SK-N-MC (cell line): ENCODE measurements around the gene SH3RF1.

Experiments
- DNase-seq: peaks from one replicate; pipeline ENCODE4 v3.0.0-alpha.2; 2011; ENCODE audit warnings: low read depth, low spot score
- H3K27ac ChIP-seq: fragments of 200-600 bp; sonication (generic); 2 replicates; pipeline ENCODE4 v1.5.1; 2016; ENCODE audit warnings: mixed run types
- H3K36me3 ChIP-seq: fragments of 200-600 bp; sonication (generic); 2 replicates; pipeline ENCODE4 v1.6.1; 2017; ENCODE audit warnings: antibody characterized with exemption, low read length, mixed read lengths; ENCODE audit not compliant: insufficient read depth
- H3K4me3 ChIP-seq: fragments of 200-600 bp; sonication (generic); 2 replicates; pipeline ENCODE4 v1.5.1; 2016
- H3K9ac ChIP-seq: fragments of 200-600 bp; sonication (generic); 2 replicates; pipeline ENCODE4 v1.8.0; 2017; ENCODE audit warnings: mixed run types, mixed read lengths; ENCODE audit not compliant: insufficient read length
- H3K9me3 ChIP-seq: fragments of 200-600 bp; sonication (generic); 2 replicates; pipeline ENCODE4 v1.6.1; 2017; ENCODE audit warnings: low read depth, mild to moderate bottlenecking, antibody characterized with exemption, low read length, moderate library complexity, mixed read lengths
- EZH2 ChIP-seq: fragments of 200-600 bp; sonication (generic); IDR thresholded peaks from one replicate; pipeline ENCODE4 v1.6.1; 2017; ENCODE audit warnings: antibody characterized with exemption
- FOXP2 ChIP-seq: optimal IDR thresholded peaks from 2 replicates; pipeline ENCODE3; 2011; ENCODE audit warnings: mild to moderate bottlenecking, moderate library complexity; ENCODE audit not compliant: insufficient read depth; ENCODE audit errors: extremely low read length, control extremely low read depth
- POLR2AphosphoS5 ChIP-seq: IDR thresholded peaks from 2 replicates; pipeline ENCODE4 v1.6.1; 2012; ENCODE audit warnings: mild to moderate bottlenecking, low read depth, low read length, borderline replicate concordance

SH3RF1 gene

DNA sequence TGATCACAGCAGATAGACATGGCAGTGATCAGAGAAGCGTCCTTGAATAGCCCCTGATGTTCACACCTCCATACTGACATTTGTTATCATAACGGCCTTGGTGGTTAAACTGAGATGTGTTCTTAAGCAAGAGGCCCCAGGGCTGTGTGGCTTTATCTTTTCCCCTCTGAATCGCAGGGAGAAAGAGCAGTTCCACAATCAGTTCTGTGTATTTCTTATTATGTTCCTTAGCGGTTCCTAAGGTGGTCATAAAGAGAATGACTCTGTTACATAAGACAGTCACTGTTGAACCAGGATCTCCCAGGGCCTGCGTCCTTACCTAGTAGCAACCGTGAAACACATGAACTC lies 207.9 kb downstream of the SH3RF1 start:
- no peak for DNase-seq
- Histone ChIP-seq H3K9me3 (no peaks in the 10 kb centered on the region), H3K27ac (no peak overlapping the region), H3K9ac (no peak overlapping the region), H3K36me3 (no peaks in the 10 kb centered on the region), H3K4me3 (no peak overlapping the region)
- no peak for TF ChIP-seq FOXP2
- no peak for TF ChIP-seq POLR2AphosphoS5
- TF ChIP-seq EZH2, result no peak

DNA sequence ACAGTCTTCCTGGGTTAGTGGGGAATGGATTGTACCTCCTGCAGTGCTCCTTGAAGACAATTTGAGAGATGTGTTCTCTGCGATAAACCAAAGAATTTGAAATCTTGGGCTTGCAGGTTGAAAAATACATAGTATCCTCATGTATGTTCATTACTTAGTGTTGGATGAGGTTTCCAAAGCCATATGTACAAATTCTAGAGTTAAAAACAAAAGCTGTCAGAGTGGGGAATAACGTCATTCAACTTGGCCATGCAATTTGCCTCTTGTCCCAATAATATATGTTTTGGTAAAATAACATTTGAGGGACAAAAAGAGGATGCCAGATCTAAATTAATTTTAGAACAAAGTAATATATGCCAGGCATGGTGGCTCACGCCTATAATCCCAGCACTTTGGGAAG lies 209.4 kb downstream of the SH3RF1 start:
- H3K27ac ChIP-seq, result no peak overlapping the region
- DNase-seq, result no peak

DNA sequence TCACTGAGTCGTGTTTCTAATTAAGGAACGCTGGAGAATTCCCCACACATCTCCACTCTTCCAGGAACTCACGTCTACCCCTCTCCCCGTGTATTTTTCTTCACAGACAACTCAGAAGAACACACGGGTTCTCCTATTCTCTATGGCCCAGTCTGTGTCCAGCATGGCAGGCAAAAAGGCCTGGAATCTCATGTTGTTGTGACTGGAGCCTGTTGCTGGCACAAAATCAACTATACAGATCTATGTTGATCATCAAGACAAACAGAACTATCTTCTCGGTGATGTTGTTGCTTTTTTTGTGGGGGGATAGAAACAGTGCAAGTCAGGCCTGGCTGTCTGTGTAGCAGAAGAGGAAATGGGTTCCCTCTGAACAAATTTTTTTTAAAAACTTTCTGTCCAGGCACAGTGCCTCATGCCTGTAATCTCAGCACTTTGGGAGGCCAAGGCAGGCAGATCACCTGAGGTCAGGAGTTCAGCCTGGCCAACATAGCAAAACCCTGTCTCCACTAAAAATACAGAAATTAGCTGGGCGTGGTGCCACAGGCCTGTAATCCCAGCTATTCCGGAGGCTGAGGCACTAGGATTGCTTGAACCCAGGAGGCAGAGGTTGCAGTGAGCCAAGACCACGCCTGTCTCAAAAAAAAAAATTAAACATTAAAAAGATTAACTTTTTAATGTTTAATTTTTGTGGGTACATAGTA lies 210.2 kb downstream of the SH3RF1 start:
- H3K36me3 ChIP-seq, result no peaks in the 10 kb centered on the region
- TF ChIP-seq EZH2 (no peak), FOXP2 (no peak), POLR2AphosphoS5 (no peak)
- H3K4me3 ChIP-seq, result no peak overlapping the region
- no peak for DNase-seq
- no peak overlapping the region for H3K27ac ChIP-seq
- H3K9ac ChIP-seq, result peak overlapping the region; percentile 14
- no peaks in the 10 kb centered on the region for H3K9me3 ChIP-seq

More for the DNA sequence above, 209.4 kb downstream of the SH3RF1 start:
- no peak overlapping the region for H3K4me3 ChIP-seq
- H3K36me3 ChIP-seq, result no peaks in the 10 kb centered on the region
- no peak overlapping the region for H3K9ac ChIP-seq
- no peaks in the 10 kb centered on the region for H3K9me3 ChIP-seq
- TF ChIP-seq POLR2AphosphoS5 (no peak), EZH2 (no peak), FOXP2 (no peak)

DNA sequence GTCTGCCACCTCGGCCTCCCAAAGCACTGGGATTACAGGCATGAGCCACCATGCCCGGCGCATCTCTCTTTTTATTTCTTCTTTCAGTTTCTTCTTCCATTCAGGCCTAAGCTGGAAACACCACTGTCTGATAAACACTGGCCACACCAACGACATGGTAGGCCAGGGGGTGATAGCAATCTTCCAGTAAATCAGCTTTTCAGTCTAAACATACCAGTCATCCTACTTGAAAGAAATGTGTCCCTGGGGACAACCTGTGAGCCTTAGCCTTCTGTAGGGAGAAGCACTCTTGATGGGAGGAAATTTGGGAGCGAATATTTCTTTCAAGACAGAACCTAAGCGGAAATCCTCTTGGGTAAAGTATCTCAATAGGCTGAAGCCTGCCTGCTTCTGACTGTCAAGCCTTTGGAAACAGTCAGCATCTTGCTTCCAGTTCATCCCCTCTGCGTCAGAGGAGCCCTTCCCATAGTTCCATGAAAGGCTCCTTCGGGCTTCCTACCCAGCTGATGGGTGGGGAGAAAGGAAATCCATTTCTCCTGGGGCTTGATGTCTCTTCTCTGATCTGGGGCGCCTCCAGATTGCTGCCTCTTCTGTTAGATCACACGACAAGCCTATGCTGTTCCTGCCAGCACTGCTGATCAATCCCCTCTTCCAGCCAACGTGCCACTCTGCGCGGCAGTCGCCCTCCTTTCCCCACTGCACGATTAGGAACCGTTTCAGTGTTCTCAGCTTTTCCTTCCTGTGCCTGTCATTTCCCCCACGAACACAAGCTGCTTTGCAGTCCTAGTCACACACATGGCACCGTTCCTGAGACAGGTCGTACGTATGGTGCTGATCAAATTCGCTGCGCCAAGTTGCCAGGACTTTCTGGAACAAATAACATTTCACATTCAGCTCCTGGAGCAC lies 211.2 kb downstream of the SH3RF1 start:
- H3K27ac ChIP-seq, result no peak overlapping the region
- H3K4me3 ChIP-seq, result no peak overlapping the region
- TF ChIP-seq EZH2 (no peak), POLR2AphosphoS5 (no peak), FOXP2 (no peak)
- no peaks in the 10 kb centered on the region for H3K36me3 ChIP-seq
- no peak for DNase-seq
- peak overlapping the region; percentile 14 for H3K9ac ChIP-seq
- no peaks in the 10 kb centered on the region for H3K9me3 ChIP-seq

DNA sequence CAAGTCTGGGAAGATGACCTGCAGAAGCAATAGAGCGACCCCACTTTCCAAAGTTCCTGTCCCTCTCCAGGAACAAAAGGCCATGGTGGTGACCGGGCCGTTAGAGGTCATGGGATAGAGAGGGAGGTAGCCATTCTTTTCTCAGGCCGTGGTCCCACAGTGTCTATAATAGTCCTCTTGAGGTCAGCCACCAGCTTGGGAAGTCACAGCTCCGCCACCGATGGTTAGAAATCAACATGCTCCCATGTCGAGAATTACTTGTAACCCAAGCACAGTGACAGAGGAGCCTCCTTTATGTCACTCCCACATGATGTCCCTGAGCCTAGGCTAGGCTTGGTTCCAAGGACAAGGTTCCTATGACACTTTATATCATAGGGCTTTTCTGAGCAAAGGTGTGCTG lies 212.4 kb downstream of the SH3RF1 start:
- Histone ChIP-seq H3K9ac (no peak overlapping the region), H3K4me3 (no peak overlapping the region), H3K36me3 (no peaks in the 10 kb centered on the region), H3K9me3 (no peaks in the 10 kb centered on the region), H3K27ac (no peak overlapping the region)
- TF ChIP-seq EZH2, result no peak
- TF ChIP-seq FOXP2, result no peak
- TF ChIP-seq POLR2AphosphoS5, result no peak
- DNase-seq, result no peak

DNA sequence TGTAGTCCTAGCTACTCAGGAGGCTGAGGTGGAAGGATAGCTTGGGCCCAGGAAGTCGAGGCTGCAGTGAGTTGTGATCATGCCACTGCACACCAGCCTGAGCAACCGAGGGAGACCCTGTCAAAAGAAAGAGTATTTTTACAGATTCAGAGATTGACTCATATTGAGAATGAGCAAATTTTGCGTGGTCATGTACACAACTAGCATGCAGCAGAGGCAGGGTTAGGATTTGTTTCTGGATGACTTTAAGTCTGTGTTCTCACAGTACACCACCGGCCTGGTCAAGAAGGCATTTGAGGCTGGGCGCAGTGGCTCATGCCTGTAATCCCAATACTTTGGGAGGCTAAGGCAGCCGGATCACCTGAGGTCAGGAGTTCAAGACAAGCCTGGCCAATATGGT lies 215.9 kb downstream of the SH3RF1 start:
- DNase-seq, result no peak

GRCh38 chr4:169052594-169052945 lies 218.2 kb downstream of the SH3RF1 start:
- H3K4me3 ChIP-seq, result no peak overlapping the region
- H3K9me3 ChIP-seq, result no peaks in the 10 kb centered on the region
- no peak for DNase-seq
- H3K27ac ChIP-seq, result no peak overlapping the region
- no peaks in the 10 kb centered on the region for H3K36me3 ChIP-seq
- no peak for TF ChIP-seq FOXP2
- no peak for TF ChIP-seq POLR2AphosphoS5
- no peak for TF ChIP-seq EZH2
- H3K9ac ChIP-seq, result no peak overlapping the region

More for the DNA sequence above, 215.9 kb downstream of the SH3RF1 start:
- no peaks in the 10 kb centered on the region for H3K9me3 ChIP-seq
- H3K4me3 ChIP-seq, result no peak overlapping the region
- H3K36me3 ChIP-seq, result no peaks in the 10 kb centered on the region
- H3K9ac ChIP-seq, result no peak overlapping the region
- no peak overlapping the region for H3K27ac ChIP-seq
- TF ChIP-seq FOXP2 (no peak), EZH2 (no peak), POLR2AphosphoS5 (no peak)

GRCh38 chr4:169051761-169052593 lies 218.8 kb downstream of the SH3RF1 start:
- TF ChIP-seq FOXP2 (no peak), EZH2 (no peak), POLR2AphosphoS5 (no peak)
- no peak overlapping the region for H3K4me3 ChIP-seq
- H3K9me3 ChIP-seq, result no peaks in the 10 kb centered on the region
- no peak overlapping the region for H3K27ac ChIP-seq
- H3K9ac ChIP-seq, result no peak overlapping the region
- no peaks in the 10 kb centered on the region for H3K36me3 ChIP-seq
- DNase-seq, result no peak
